Measurements from ENCODE around the gene ABCD4.

Gene ABCD4

DNA sequence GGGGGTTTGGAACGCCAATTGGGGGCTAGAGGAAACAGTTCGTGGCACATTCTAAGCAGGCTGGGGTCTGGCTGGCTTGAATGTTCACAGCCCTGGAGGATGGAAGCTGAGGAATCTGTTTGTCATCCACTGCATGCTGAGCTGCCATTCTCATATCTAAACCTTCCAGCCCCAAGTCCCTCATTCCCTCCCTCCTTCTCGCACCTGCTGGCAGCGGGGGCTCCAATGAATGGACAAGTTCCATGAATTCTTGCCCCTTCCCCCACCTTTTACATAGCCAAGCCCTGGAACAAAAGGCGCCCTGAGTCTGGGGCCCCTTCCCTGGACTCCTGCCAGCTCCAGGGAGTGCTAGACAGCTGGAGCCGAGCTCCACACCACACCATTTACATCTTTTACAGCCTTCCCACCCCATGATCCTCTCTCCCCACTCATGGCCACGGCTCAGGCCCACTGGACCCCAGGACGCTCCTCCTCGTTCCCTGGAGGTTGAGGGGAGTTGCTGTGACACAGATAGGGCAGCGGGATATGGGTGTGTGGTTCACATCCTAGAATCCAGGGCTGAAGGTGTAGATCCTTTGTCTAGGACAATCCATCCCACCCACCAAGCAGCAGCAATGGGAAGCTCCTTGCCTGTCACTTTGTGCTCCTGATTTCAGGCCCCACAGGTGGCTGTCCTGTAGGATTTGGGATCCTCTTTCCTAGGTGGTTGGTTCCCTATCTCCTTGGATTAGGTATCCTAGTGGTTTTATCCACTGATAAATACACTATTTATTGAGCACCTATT, 23.8 kb upstream of the ABCD4 start:
- TF ChIP-seq SIN3A (IDR thresholded peaks at IDR 0.05; ENCODE audit: borderline replicate concordance, insufficient read depth, low read length) (no peak), FOXP2 (optimal IDR thresholded peaks at IDR 0.05; ENCODE audit: borderline replicate concordance, extremely low read depth, extremely low read length, insufficient read depth) (no peak), TAF1 (IDR thresholded peaks at IDR 0.05; ENCODE audit: borderline replicate concordance, insufficient read depth, low read length) (no peak), POLR2AphosphoS5 (IDR thresholded peaks at IDR 0.05; ENCODE audit: low read depth, low read length) (no peak)
- TF ChIP-seq, protein P1, sequence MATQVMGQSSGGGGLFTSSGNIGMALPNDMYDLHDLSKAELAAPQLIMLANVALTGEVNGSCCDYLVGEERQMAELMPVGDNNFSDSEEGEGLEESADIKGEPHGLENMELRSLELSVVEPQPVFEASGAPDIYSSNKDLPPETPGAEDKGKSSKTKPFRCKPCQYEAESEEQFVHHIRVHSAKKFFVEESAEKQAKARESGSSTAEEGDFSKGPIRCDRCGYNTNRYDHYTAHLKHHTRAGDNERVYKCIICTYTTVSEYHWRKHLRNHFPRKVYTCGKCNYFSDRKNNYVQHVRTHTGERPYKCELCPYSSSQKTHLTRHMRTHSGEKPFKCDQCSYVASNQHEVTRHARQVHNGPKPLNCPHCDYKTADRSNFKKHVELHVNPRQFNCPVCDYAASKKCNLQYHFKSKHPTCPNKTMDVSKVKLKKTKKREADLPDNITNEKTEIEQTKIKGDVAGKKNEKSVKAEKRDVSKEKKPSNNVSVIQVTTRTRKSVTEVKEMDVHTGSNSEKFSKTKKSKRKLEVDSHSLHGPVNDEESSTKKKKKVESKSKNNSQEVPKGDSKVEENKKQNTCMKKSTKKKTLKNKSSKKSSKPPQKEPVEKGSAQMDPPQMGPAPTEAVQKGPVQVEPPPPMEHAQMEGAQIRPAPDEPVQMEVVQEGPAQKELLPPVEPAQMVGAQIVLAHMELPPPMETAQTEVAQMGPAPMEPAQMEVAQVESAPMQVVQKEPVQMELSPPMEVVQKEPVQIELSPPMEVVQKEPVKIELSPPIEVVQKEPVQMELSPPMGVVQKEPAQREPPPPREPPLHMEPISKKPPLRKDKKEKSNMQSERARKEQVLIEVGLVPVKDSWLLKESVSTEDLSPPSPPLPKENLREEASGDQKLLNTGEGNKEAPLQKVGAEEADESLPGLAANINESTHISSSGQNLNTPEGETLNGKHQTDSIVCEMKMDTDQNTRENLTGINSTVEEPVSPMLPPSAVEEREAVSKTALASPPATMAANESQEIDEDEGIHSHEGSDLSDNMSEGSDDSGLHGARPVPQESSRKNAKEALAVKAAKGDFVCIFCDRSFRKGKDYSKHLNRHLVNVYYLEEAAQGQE (IDR thresholded peaks at IDR 0.05; ENCODE audit: insufficient read depth in 1 of 2, low read depth in 2 of 2, low read length in 2 of 2), result no peak

- TF ChIP-seq, protein P1 (IDR thresholded peaks at IDR 0.05; ENCODE audit: insufficient read depth in 1 of 2, low read depth in 2 of 2, low read length in 2 of 2), result no peak
- TF ChIP-seq POLR2AphosphoS5 (IDR thresholded peaks at IDR 0.05; ENCODE audit: low read depth, low read length), result no peak
- TF ChIP-seq TAF1 (IDR thresholded peaks at IDR 0.05; ENCODE audit: borderline replicate concordance, insufficient read depth, low read length), result no peak
- TF ChIP-seq FOXP2 (optimal IDR thresholded peaks at IDR 0.05; ENCODE audit: borderline replicate concordance, extremely low read depth, extremely low read length, insufficient read depth), result no peak
- no peak for TF ChIP-seq SIN3A (IDR thresholded peaks at IDR 0.05; ENCODE audit: borderline replicate concordance, insufficient read depth, low read length)
These were observed 22.7 kb upstream of the ABCD4 start for GRCh38 chr14:74325446-74325845.

- TF ChIP-seq, protein P1 (IDR thresholded peaks at IDR 0.05; ENCODE audit: insufficient read depth in 1 of 2, low read depth in 2 of 2, low read length in 2 of 2), result no peak
- TF ChIP-seq TAF1 (IDR thresholded peaks at IDR 0.05; ENCODE audit: borderline replicate concordance, insufficient read depth, low read length) (no peak), SIN3A (IDR thresholded peaks at IDR 0.05; ENCODE audit: borderline replicate concordance, insufficient read depth, low read length) (no peak), POLR2AphosphoS5 (IDR thresholded peaks at IDR 0.05; ENCODE audit: low read depth, low read length) (no peak), FOXP2 (optimal IDR thresholded peaks at IDR 0.05; ENCODE audit: borderline replicate concordance, extremely low read depth, extremely low read length, insufficient read depth) (no peak)
These were observed 22.2 kb upstream of the ABCD4 start for GRCh38 chr14:74324931-74325361.

DNA sequence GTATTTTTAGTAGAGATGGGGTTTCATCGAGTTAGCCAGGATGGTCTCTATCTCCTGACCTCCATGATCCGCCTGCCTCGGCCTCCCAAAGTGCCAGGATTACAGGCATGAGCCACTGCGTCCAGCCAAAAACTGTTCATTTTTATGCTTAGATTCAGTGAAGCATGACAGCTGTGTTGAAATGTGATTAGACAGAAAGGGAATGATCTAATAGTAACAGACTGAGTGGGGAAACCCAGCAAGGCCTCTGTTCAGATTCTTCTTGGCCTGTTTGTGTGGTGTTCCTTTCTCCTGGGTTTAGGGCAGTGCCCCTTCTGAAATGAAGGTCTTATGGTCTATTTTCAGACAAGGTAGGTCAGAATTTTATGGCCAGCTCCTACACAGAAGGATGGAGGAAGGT, 11.8 kb upstream of the ABCD4 start:
- TF ChIP-seq, protein P1 (IDR thresholded peaks at IDR 0.05; ENCODE audit: insufficient read depth in 1 of 2, low read depth in 2 of 2, low read length in 2 of 2), result no peak
- TF ChIP-seq TAF1 (IDR thresholded peaks at IDR 0.05; ENCODE audit: borderline replicate concordance, insufficient read depth, low read length), result no peak
- TF ChIP-seq POLR2AphosphoS5 (IDR thresholded peaks at IDR 0.05; ENCODE audit: low read depth, low read length), result no peak
- TF ChIP-seq SIN3A (IDR thresholded peaks at IDR 0.05; ENCODE audit: borderline replicate concordance, insufficient read depth, low read length), result no peak
- TF ChIP-seq FOXP2 (optimal IDR thresholded peaks at IDR 0.05; ENCODE audit: borderline replicate concordance, extremely low read depth, extremely low read length, insufficient read depth), result no peak
